H1 (cell line): ENCODE data around the gene UBA6. TPM values are rescaled to one million over a fixed set of nuclear protein-coding genes. Genes with fewer than 3 reads are reported as not detected.

Experiments used
- BRCA1 ChIP-seq: IDR thresholded peaks from 2 replicates; pipeline ENCODE4 v1.6.1; 2012; ENCODE audit warnings: low read depth, low read length, improper control_type of control experiment
- CEBPB ChIP-seq: IDR thresholded peaks from 2 replicates; pipeline ENCODE4 v1.6.1; 2012; ENCODE audit warnings: low read depth, low read length
- FOSL1 ChIP-seq: IDR thresholded peaks from 2 replicates; pipeline ENCODE4 v1.6.1; 2011; ENCODE audit warnings: mild to moderate bottlenecking, low read depth, low read length, moderate library complexity; ENCODE audit not compliant: insufficient read depth
- GABPA ChIP-seq: IDR thresholded peaks from 2 replicates; pipeline ENCODE4 v1.6.1; 2011; ENCODE audit warnings: mild to moderate bottlenecking, low read length, moderate library complexity, borderline replicate concordance; ENCODE audit not compliant: insufficient read depth
- TEAD4 ChIP-seq: IDR thresholded peaks from 2 replicates; pipeline ENCODE4 v1.6.1; 2012; ENCODE audit warnings: low read depth, low read length, inconsistent platforms, mixed read lengths
- polyA plus RNA-seq, 7 experiments: library from polyadenylated mRNA; depleted of rRNA in 3 of 7; stranded (reverse) in 5 of 7; unstranded in 2 of 7; fragments of >200 nt in 5 of 7; fragments of 200-250 nt in 2 of 7; gene quantifications; 1 replicate in 5 of 7; 2 replicates in 1 of 7; 4 replicates in 1 of 7; pipeline versions ENCODE4 v1.2.1 to v1.2.3, GENCODE V29; 2011 to 2013; ENCODE audit warnings: missing spikeins in 2 of 7, mixed read lengths in 2 of 7
- total RNA-seq: library from RNA; stranded (reverse); fragmentation: NEBNext Ultra II Directional; extraction: Animal tissue kit (Norgen Biotek cat#: 25700); gene quantifications from 2 replicates; pipeline ENCODE4 v1.2.1, GENCODE V29; 2021

Gene UBA6
- total and polyA plus RNA-seq, 2 of the 8 experiments (the other 6 are each of a cell fraction or from before 2014, with no cell fraction given), result 17.4 to 74.3 TPM

- TF ChIP-seq CEBPB, result no peak
- TF ChIP-seq FOSL1, result no peak
- TF ChIP-seq TEAD4, result no peak
- TF ChIP-seq BRCA1, result no peak
- no peak for TF ChIP-seq GABPA
These were observed 76.0 kb downstream of the UBA6 start (continued) for GRCh38 chr4:67624939-67625338.
